HT1080 (cell line): ENCODE data around the gene MYO1B. TPM values are rescaled to one million over a fixed set of nuclear protein-coding genes. Genes with fewer than 3 reads are reported as not detected.

Experiments used
- DNase-seq: peaks from one replicate; pipeline ENCODE4 v3.0.0-alpha.2; 2015; ENCODE audit warnings: low read depth
- polyA plus RNA-seq, 2 experiments: library from polyadenylated mRNA; depleted of rRNA; stranded (reverse); fragments of >200 nt; gene quantifications; 2 replicates each; pipeline ENCODE4 v1.2.3, GENCODE V29; 2015
- total RNA-seq: library from RNA; depleted of rRNA; stranded (reverse); fragments of >200 nt; shearing (Covaris generic); gene quantifications from 2 replicates; pipeline ENCODE4 v1.2.3, GENCODE V29; 2014; rRNA removed

MYO1B gene
- 93.6 and 95.2 TPM in 2 replicates for total RNA-seq
- polyA plus RNA-seq (2015; cell fraction: cytosol; rRNA removed) = 45.5 and 58.6 TPM in 2 replicates
- polyA plus RNA-seq (2015; cell fraction: nucleus; rRNA removed) = 114 and 128 TPM in 2 replicates

DNA sequence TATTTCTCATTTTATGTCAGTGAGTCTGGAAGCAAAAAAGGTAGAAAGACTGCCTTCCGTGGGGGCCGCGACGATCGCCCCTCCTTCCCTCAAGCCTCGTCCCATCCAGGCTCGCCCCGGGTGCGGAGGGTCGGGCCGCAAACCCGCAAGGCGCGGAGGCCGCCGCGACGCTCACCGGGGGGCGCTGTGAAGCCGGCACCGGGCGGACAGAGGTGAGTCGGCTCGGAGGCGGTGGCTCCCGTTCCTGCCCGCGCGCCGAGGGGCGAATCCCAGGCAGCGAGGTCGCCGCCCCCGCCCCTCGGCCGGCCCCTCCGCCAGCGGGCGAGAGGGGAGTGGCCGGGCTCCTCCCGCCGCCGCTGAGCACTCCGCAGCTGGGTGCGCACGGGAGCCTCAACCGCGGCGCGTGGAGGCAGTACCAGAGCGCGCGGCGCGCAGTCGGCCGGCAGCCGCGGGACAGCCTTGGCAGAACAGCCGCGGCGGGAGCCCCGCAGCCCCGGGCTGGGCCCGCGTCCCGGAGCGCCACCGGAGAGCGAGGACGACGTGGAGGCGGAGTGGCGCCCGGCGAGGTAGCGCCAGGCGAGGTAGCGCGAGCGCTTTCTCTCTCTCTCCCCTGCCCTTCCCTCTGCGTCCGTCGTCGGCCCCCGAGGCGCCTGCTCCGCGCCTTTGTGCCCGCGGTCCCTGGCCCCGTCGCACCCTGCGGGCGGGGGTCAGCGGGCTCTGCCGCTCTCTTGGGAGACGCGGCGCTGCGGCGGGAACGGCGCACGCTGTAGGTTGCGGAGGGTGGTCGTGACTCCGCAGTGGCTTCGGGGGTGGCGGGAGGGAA is at the start of gene MYO1B:
MYO1B (plus strand) TSS at position 359 of the 823 bp plus-strand sequence. CDS start 31,492 bp downstream, outside the sequence.
- peak; percentile 87 for DNase-seq

GRCh38 chr2:191197096-191197495 is 48.1 kb upstream of the MYO1B start:
- DNase-seq = no peak

GRCh38 chr2:191198271-191198670 is 46.9 kb upstream of the MYO1B start:
- no peak for DNase-seq

- DNase-seq = no peak
These were observed 45.2 kb upstream of the MYO1B start for GRCh38 chr2:191199929-191200512.

GRCh38 chr2:191200910-191201309 is 44.3 kb upstream of the MYO1B start:
- DNase-seq = no peak

GRCh38 chr2:191202209-191202721 is 42.9 kb upstream of the MYO1B start:
- DNase-seq = peak; percentile 56

- peak; percentile 23 for DNase-seq
These were observed 42.3 kb upstream of the MYO1B start for GRCh38 chr2:191202881-191203397.

DNA sequence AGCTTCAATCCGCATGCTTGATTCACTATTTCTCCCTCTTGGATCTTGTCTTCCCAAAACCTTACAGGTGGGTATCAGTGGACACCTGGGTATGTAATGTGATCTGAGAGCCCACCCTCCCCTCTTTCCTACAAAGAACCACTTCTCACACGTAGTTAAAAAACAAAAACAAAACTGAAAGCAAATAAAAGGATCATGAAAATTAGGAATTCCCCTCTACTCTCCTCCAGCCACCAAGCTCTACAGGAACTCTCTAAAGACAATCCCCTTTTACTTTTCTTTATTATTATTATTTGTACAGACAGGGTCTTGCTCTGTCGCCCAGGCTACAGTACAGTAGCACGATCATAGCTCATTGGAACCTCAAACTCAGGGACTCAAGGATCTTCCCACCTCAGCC is 40.8 kb upstream of the MYO1B start:
- no peak for DNase-seq

DNA sequence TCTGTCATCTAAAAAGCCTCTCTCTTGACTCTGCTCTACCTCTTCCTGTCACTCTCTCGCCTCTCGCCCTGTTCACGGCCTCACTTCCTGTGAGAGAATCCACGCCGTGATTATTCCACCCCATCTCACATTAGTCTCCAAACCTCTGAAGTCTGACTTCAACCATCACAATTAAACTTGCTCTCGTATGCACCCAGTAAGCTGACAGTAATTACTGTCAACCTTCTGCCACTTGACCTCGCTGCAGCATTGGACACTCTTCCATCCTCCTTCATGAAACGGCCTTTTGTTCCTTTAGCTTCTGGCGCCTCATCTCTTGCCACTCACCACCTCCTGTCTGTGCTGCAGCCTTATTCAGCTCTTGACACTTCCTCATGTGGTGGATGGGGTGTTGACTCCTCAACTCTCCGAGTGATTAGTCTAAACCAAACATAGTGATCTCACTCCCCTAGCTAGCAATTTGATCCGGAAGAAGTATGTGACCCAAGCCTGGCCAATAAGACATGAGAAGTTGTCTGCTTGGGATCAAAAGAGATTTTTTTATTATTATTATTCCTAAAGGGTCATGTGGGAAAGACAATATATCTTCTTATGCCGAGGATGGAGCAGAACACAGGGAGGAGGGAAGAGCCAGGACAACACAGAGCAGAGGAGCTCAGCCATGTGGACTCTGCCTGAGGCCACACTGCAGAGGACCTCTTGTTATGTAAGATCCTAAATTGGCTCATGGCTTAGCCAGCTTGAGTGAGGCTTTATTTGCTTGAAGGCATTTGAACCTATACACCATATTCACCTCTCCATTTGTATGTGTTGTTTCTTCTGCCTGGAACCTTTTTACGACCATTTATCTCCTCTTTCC is 38.4 kb upstream of the MYO1B start:
- DNase-seq = peak; percentile 40

GRCh38 chr2:191209340-191209739 is 35.9 kb upstream of the MYO1B start:
- no peak for DNase-seq

DNA sequence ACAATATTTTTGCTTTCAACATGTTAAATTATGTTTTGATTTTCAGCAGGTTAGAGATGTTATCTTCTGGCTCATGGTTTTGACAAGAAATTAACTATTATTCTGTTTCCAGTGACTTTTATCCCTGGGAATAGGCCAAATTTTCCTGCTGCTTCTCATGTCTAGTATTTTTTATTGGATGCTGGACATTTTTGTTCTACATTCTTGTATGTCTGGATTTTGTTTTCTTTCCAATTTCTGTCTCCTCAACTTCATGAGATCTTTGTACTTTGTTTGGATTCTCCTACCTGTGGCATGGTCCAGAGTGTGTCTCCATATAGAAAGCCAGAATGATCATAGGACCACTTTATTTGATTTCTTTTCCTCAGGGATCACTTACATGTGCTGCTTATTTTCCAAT is 33.1 kb upstream of the MYO1B start:
- no peak for DNase-seq

DNA sequence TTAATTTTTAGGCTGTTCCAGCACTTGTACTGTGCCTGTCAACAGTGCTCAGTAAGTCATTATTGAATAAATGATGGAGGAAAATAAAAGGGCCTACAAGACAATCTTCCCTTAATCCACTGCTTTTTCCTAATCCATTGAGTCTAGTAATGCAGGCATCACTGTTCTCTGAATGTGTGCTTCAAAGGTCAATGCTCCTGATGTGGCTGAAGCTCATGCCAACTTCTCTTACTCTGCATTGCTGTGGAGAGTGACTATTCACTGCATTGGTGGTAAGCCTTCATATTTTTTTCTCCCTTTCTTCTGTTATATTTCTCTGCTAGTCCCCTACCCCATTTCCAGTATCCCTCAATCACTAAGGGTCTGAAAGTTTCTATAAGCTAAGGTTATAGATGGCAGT is 31.9 kb upstream of the MYO1B start:
- DNase-seq = no peak

DNA sequence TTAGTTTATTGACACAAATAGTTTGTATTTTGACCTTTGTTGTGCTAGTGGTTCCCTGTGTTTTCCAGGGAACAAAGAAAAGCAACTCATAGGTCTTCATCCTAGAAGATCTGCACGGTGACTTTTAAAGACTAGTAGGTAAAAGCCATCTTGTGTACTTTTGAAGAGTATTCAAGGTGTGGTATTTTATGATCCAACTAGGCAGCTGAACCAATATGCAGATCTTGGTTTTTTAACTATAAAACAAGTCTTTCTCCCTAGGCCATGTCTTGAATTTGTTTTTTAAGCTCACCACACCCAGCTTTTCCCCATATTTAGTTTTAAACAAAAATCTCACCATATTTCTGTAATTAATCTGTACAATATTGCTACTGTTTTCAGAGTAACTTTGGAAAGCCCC is 30.0 kb upstream of the MYO1B start:
- no peak for DNase-seq

- no peak for DNase-seq
These were observed 29.5 kb upstream of the MYO1B start for GRCh38 chr2:191215666-191216065.

DNA sequence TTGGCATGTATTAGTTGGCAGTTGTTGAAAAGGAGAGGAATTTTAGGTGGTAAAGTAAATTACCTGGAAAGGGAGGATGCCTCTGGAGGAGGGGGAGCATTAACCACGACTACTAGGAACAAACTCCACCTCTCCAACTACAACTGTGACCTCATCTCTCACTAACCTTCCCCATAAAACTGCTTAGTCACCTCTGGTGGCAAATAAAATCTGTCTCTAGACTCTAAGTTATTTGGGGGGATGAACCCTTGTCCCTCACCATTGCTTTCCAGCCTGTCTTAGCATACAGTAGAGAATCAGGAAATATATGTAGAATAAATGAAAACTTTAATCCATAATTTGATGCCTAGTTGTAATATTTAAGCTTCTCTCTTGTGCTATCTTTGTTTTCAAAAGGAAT is 27.6 kb upstream of the MYO1B start:
- peak; percentile 79 for DNase-seq

- peak; percentile 81 for DNase-seq
These were observed 26.8 kb upstream of the MYO1B start for GRCh38 chr2:191218292-191218898.

- DNase-seq = no peak
These were observed 24.5 kb upstream of the MYO1B start for GRCh38 chr2:191220671-191221070.

DNA sequence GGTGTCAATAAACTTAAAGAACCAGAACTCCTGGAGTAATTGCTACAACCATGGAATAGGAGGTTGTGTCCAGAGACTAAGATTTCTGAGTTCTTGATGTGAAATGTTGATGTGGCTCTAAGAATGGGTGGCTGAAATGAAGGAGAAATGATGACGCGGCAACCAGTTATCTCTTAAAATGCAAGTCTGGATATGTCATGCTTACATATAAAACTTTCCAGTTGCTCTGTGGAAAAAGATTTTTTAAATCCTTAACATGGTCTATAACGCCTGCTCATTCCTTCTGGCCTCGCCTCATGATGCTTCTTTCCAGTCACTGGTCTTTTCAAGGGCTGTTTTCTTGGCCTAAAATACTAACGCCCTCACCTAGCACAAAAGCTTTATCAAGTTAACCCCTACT is 23.5 kb upstream of the MYO1B start:
- DNase-seq = no peak

DNA sequence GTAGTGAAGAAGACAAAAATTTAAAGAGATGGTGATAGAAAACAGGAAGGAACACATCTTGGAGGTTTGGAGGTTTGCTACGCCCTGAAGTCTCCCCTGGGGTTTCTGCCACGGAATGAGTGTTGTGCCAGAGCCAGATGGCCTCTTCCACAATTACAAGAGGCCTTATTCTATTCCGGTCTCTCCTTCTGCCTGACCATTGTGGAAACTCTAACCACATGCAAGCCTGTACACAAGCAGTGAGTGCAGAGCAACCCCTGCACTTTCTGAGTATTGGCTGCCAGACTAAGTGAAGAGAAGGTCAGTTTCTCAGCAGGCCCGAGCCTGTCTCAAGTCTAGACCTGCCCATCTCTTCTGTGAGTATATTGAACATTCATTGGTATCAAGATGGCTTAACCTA is 22.7 kb upstream of the MYO1B start:
- no peak for DNase-seq

DNA sequence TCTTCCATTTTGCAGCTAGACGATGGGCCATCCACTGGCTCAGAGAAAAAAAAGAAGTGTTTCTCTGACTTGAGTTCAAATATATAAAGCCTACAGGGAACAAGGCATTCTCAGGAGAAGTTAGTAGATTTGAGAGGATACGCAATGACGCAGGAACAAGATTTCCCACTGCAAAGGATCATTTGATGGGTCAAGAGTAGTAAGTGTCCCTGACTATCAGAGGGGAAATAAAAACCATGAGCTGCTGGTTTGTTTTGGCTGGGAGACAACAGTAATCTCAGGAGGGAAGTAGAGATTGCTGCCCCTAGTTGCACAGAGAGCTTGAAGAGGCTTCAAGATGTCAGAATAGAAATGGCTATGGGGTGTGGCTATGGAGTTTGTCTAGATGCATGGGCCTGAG is 22.3 kb upstream of the MYO1B start:
- no peak for DNase-seq

- no peak for DNase-seq
These were observed 20.1 kb upstream of the MYO1B start for GRCh38 chr2:191225126-191225525.
